Tracheal epithelial cell (primary cell): ENCODE results near the gene NLRP9. TPM values are rescaled to one million over a fixed set of nuclear protein-coding genes. Genes with fewer than 3 reads are reported as not detected.

Experiments used
- total RNA-seq: library from RNA; depleted of rRNA; stranded (reverse); fragments of >200 nt; gene quantifications from 2 replicates; pipeline ENCODE4 v1.2.1, GENCODE V29; 2014

Gene NLRP9
- total RNA-seq = 0.24 TPM in 1 of 2 replicates, not detected in the other

GRCh38 chr19:55738302-55738701 is at the start of gene NLRP9:
Gene NLRP9, minus strand, starts transcription at chr19:55738402. Its CDS starts 28 bp downstream, at chr19:55738374.

DNA sequence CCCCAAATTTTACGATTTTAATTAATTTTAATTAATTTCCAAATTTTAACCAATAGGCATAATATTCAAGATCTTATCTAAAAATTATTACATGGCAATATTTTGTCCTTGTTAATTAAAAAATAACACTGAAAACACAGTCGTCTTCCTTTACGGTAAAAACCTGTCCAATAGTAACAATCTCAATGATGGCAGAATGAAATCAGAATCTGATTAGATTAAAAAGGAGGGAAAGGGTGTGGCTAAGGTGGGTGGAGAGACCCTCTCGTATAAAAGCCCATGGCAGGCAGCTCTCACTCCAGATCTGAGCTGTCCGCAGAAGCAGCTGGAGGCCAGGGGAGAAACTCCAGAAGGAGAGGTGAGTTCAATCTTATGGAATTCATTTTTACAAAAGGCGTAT is 30.6 kb upstream of the NLRP9 start, which contains the start of gene RFPL4AL1:
RFPL4AL1 (plus strand) TSS at position 301 of the 400 bp plus-strand sequence. CDS start 2,687 bp downstream, outside the sequence.

GRCh38 chr19:55758797-55759196 is 20.6 kb upstream of the NLRP9 start, which contains the start of gene RFPL4A:
Gene RFPL4A, plus strand, starts transcription at chr19:55759097. Its CDS starts 2,704 bp downstream, at chr19:55761801.

GRCh38 chr19:55674841-55675660 is 63.2 kb downstream of the NLRP9 start, which contains the start of gene EPN1:
Gene EPN1, plus strand, starts transcription at chr19:55675226. Its CDS starts 3,402 bp downstream, at chr19:55678628.

Other genes with a start within 250 kb of the NLRP9 start
- 0.24 TPM in 1 of 2 replicates, not detected in the other for gene SSC5D, start 250.0 kb downstream of the NLRP9 start, total RNA-seq
- gene SBK2, start 201.3 kb downstream of the NLRP9 start, total RNA-seq = 0.72 TPM in 1 of 2 replicates, not detected in the other
- gene SBK3, start 192.9 kb downstream of the NLRP9 start, total RNA-seq = not detected in 2 replicates
- gene ZNF579, start 157.6 kb downstream of the NLRP9 start, total RNA-seq = 3.8 and 5.5 TPM in 2 replicates
- gene FIZ1, start 138.9 kb downstream of the NLRP9 start, total RNA-seq = 2.7 and 9.0 TPM in 2 replicates
- 13.0 and 33.0 TPM in 2 replicates for gene ZNF524, start 138.1 kb downstream of the NLRP9 start, total RNA-seq
- 1.4 and 2.1 TPM in 2 replicates for gene ZNF865, start 132.8 kb downstream of the NLRP9 start, total RNA-seq
- 2.3 and 3.4 TPM in 2 replicates for gene ZNF784, start 113.8 kb downstream of the NLRP9 start, total RNA-seq
- 0.43 and 3.1 TPM in 2 replicates for gene ZNF580, start 97.4 kb downstream of the NLRP9 start, total RNA-seq
- 27.5 and 40.1 TPM in 2 replicates for gene ZNF581, start 94.8 kb downstream of the NLRP9 start, total RNA-seq
- 3.4 and 4.1 TPM in 2 replicates for gene CCDC106, start 90.2 kb downstream of the NLRP9 start, total RNA-seq
- gene U2AF2, start 83.4 kb downstream of the NLRP9 start, total RNA-seq = 89.2 and 92.1 TPM in 2 replicates
- 44.3 and 50.5 TPM in 2 replicates for gene EPN1, start 63.2 kb downstream of the NLRP9 start, total RNA-seq
- gene RFPL4A, start 20.7 kb upstream of the NLRP9 start, total RNA-seq = not detected in 2 replicates
- not detected in 2 replicates for gene RFPL4AL1, start 30.7 kb upstream of the NLRP9 start, total RNA-seq
- gene NLRP11, start 93.6 kb upstream of the NLRP9 start, total RNA-seq = not detected in 2 replicates
- gene NLRP4, start 98.1 kb upstream of the NLRP9 start, total RNA-seq = not detected in 2 replicates
- not detected in 2 replicates for gene NLRP13, start 193.9 kb upstream of the NLRP9 start, total RNA-seq
- not detected in 2 replicates for gene NLRP8, start 209.4 kb upstream of the NLRP9 start, total RNA-seq
- not detected in 2 replicates for gene NLRP5, start 248.4 kb upstream of the NLRP9 start, total RNA-seq